Measurements from ENCODE around the gene ZAR1.

GRCh38 chr4:48450740-48451139, 39.3 kb upstream of the ZAR1 start:
- no peak for TF ChIP-seq EP300 (IDR thresholded peaks at IDR 0.05; ENCODE audit: borderline replicate concordance)
- no peak for TF ChIP-seq REST (IDR thresholded peaks at IDR 0.05; ENCODE audit: low read depth)
- no peak for TF ChIP-seq RAD21 (IDR thresholded peaks at IDR 0.05; ENCODE audit: low read depth)
- no peak for TF ChIP-seq USF1 (IDR thresholded peaks at IDR 0.05)
- no peak for TF ChIP-seq TCF12 (IDR thresholded peaks at IDR 0.05; ENCODE audit: low read depth)
- TF ChIP-seq CREB1 (IDR thresholded peaks at IDR 0.05; ENCODE audit: low read depth) = no peak

Measured in Ishikawa (cell line).